B cell (primary cell): ENCODE results near the gene IFI30. TPM values are rescaled to one million over a fixed set of nuclear protein-coding genes. Genes with fewer than 3 reads are reported as not detected.
A peak's percentile ranks its signal among the peaks of the same experiment; 100 is the strongest.

Source experiments
- ATAC-seq: fragments of 200-7000 bp; cut with Tn5 transposase; one replicate; pipeline ENCODE4 v1.10.0; 2021; ENCODE audit warnings: low read depth, mild to moderate bottlenecking, moderate number of reproducible peaks, moderate library complexity
- CTCF ChIA-PET: fragments of 350-600 bp; sonication (Branson Sonifier 250); formaldehyde crosslinking; loops from one replicate; lab custom pipeline; 2021; ENCODE audit warnings: antibody characterized with exemption, inconsistent platforms; lab: Charles Lee
- POLR2A ChIA-PET: fragments of 350-600 bp; sonication (Branson Sonifier 250); formaldehyde crosslinking; loops from one replicate; lab custom pipeline; 2021; ENCODE audit warnings: antibody characterized with exemption; lab: Charles Lee
- DNase-seq: peaks from one replicate; pipeline ENCODE4 v3.0.0; 2013
- H2AFZ ChIP-seq: 2 replicates; pipeline ENCODE4 v1.6.1; 2012; ENCODE audit warnings: mild to moderate bottlenecking, low read depth, low read length; ENCODE audit not compliant: insufficient read depth, poor library complexity, severe bottlenecking
- H3K27ac ChIP-seq, 2 donors: 1 replicate in 1 of 2; 2 replicates in 1 of 2; pipeline ENCODE4 v1.5.1; 2012 to 2013; ENCODE audit warnings: low read length in 2 of 2, mild to moderate bottlenecking in 2 of 2, moderate library complexity in 1 of 2
- H3K27me3 ChIP-seq, 4 experiments: fragments of 200-600 bp in 1 of 4; sonication (generic) in 1 of 4; replicated peaks in 1 of 4; 1 replicate in 2 of 4; 2 replicates in 2 of 4; pipeline versions ENCODE4 v1.6.1 to v1.7.0; 2013 to 2016; ENCODE audit warnings: low read length in 3 of 4, mild to moderate bottlenecking in 2 of 4, mixed read lengths in 1 of 4, moderate library complexity in 1 of 4; ENCODE audit not compliant: insufficient read depth in 4 of 4, control insufficient read depth in 3 of 4; ENCODE audit errors: control extremely low read depth in 1 of 4
- H3K36me3 ChIP-seq, 2 experiments: replicated peaks in 1 of 2; 1 replicate in 1 of 2; 2 replicates in 1 of 2; pipeline versions ENCODE4 v1.6.1 to v1.7.1; 2013; ENCODE audit warnings: low read length in 1 of 2; ENCODE audit not compliant: insufficient read depth in 2 of 2, control insufficient read depth in 1 of 2; ENCODE audit errors: control extremely low read depth in 1 of 2, extremely low read depth in 1 of 2
- H3K4me1 ChIP-seq, 2 donors: fragments of 200-600 bp in 1 of 2; sonication (generic) in 1 of 2; 1 replicate in 1 of 2; 2 replicates in 1 of 2; pipeline versions ENCODE4 v1.5.1 to v1.6.1; 2013 to 2017; ENCODE audit warnings: low read length in 2 of 2; ENCODE audit not compliant: control insufficient read depth in 2 of 2, insufficient read depth in 2 of 2
- H3K4me2 ChIP-seq: replicated peaks from 2 replicates; pipeline ENCODE3; 2012; ENCODE audit warnings: mild to moderate bottlenecking, low read depth, low read length; ENCODE audit not compliant: poor library complexity, severe bottlenecking
- H3K4me3 ChIP-seq, 5 experiments: fragments of 200-600 bp in 1 of 5; sonication (generic) in 1 of 5; 1 replicate in 3 of 5; 2 replicates in 2 of 5; pipeline versions ENCODE4 v1.5.1 to v1.7.0; 2011 to 2016; ENCODE audit warnings: low read length in 4 of 5, mild to moderate bottlenecking in 4 of 5, low read depth in 2 of 5, control low read depth in 1 of 5, moderate library complexity in 1 of 5; ENCODE audit not compliant: insufficient read depth in 1 of 5; ENCODE audit errors: control extremely low read depth in 1 of 5, extremely low read depth in 1 of 5
- H3K79me2 ChIP-seq: fragments of 200-600 bp; sonication (generic); one replicate; pipeline ENCODE4 v1.6.0; 2016; ENCODE audit warnings: low read length; ENCODE audit not compliant: control insufficient read depth, insufficient read depth
- H3K9ac ChIP-seq: fragments of 200-600 bp; sonication (generic); 2 replicates; pipeline ENCODE4 v1.6.1; 2017; ENCODE audit warnings: mild to moderate bottlenecking, low read length, moderate library complexity
- H3K9me3 ChIP-seq, 3 donors: one replicate each; pipeline versions ENCODE4 v1.6.1 to v1.7.1; 2013; ENCODE audit warnings: low read length in 2 of 3; ENCODE audit not compliant: control insufficient read depth in 2 of 3, insufficient read depth in 1 of 3; ENCODE audit errors: control extremely low read depth in 1 of 3
- H4K20me1 ChIP-seq: 2 replicates; pipeline ENCODE4 v1.6.0; 2012; ENCODE audit warnings: mild to moderate bottlenecking, low read length; ENCODE audit not compliant: insufficient read depth, control insufficient read depth, poor library complexity, severe bottlenecking
- H3K27ac Mint-ChIP-seq: one replicate; pipeline ENCODE4 v1.8.0; 2021; ENCODE audit warnings: mixed read lengths
- H3K27me3 Mint-ChIP-seq: one replicate; pipeline ENCODE4 v1.8.0; 2021; ENCODE audit warnings: mixed read lengths
- H3K4me1 Mint-ChIP-seq: one replicate; pipeline ENCODE4 v1.8.0; 2021; ENCODE audit warnings: mixed read lengths
- H3K4me3 Mint-ChIP-seq: one replicate; pipeline ENCODE4 v1.8.0; 2021; ENCODE audit warnings: mixed read lengths
- H3K9me3 Mint-ChIP-seq: one replicate; pipeline ENCODE4 v1.8.0; 2022; ENCODE audit warnings: mixed read lengths; ENCODE audit not compliant: insufficient read depth
- CTCF ChIP-seq: fragments of 200-600 bp; IDR thresholded peaks from one replicate; pipeline ENCODE4 v1.8.0; 2022; ENCODE audit warnings: antibody characterized with exemption, mild to moderate bottlenecking
- EZH2 ChIP-seq: IDR thresholded peaks from 2 replicates; pipeline ENCODE4 v1.6.1; 2012; ENCODE audit warnings: borderline replicate concordance, low read depth, mild to moderate bottlenecking, moderate library complexity, low read length; ENCODE audit not compliant: insufficient read depth, poor library complexity, severe bottlenecking
- WGBS: methylation state at CpG from one replicate; pipeline ENCODE4 v1.1.5; 2013; ENCODE audit warnings: missing lambda C conversion rate; ENCODE audit not compliant: insufficient coverage; 5-methylcytosine and 5-hydroxymethylcytosine counted together
- intact Hi-C: fragments of 100-400 bp; cut with micrococcal nuclease; formaldehyde crosslinking; loops from one replicate; pipeline ENCODE4 v1.10.0; 2022
- polyA plus RNA-seq: library from polyadenylated mRNA; depleted of rRNA; stranded (reverse); fragments of >200 nt; gene quantifications from 2 replicates; pipeline ENCODE4 v1.2.3, GENCODE V29; 2012
- total RNA-seq, 2 donors: library from RNA; stranded (reverse); fragments of 120-200 nt in 1 of 2; gene quantifications; 1 replicate in 1 of 2; 2 replicates in 1 of 2; pipeline versions ENCODE4 v1.2.3 to v1.2.4, GENCODE V29; 2013 to 2022

The IFI30 gene
- total and polyA plus RNA-seq, 2 donors (not counting 1 experiment from before 2014, with no cell fraction given): 171 to 222 TPM

GRCh38 chr19:18204394-18205199, 31.0 kb downstream of the IFI30 start:
- H3K4me1 Mint-ChIP-seq: peaks cover 28% of the 10 kb centered on the region
- peak overlapping the region; percentile 73 for H2AFZ ChIP-seq
- H3K36me3 ChIP-seq: peaks cover 0 to 5% of the 10 kb centered on the region in 2 experiments
- ChIA-PET CTCF (interaction anchor here (0.7 to 11.5 kb wide), 14 partner anchors 12 to 266 kb away, joined by 3 to 152 read pairs (median 5); partner anchors contain the start of genes IFI30, LSM4, MPV17L2 and SSBP4), POLR2A (interaction anchor here (0.5 to 3.9 kb wide), 20 partner anchors 7 to 259 kb away, joined by 3 to 27 read pairs (median 4); partner anchors contain the start of genes LSM4 and MPV17L2)
- peak overlapping the region; percentile 96 for H3K27ac Mint-ChIP-seq
- peaks cover 26% of the 10 kb centered on the region for H3K79me2 ChIP-seq
- H3K9ac ChIP-seq: peak overlapping the region; percentile 82
- peaks cover 0 to 5% (median 1%) of the 10 kb centered on the region in 4 experiments for H3K27me3 ChIP-seq
- ATAC-seq: peak; percentile 29
- H3K4me3 Mint-ChIP-seq: peak overlapping the region; percentile 95
- peaks cover 6% of the 10 kb centered on the region for H3K27me3 Mint-ChIP-seq
- H3K9me3 ChIP-seq: no peaks in the 10 kb centered on the region
- DNase-seq: peak; percentile 80
- intact Hi-C loops: loop anchor here (1.0 to 5.0 kb wide), 11 partner anchors 12 to 628 kb away; partner anchors contain the start of genes IFI30, JUND and UPF1
- H3K4me1 ChIP-seq: peaks cover 15 to 29% of the 10 kb centered on the region in 2 donors
- no peaks in the 10 kb centered on the region for H3K9me3 Mint-ChIP-seq
- no peaks in the 10 kb centered on the region for H4K20me1 ChIP-seq
- peak overlapping the region; percentile 86 to 98 for H3K27ac ChIP-seq
- peak overlapping the region; percentile 74 to 94 (median 91) for H3K4me3 ChIP-seq
- peak overlapping the region; percentile 95 for H3K4me2 ChIP-seq
- TF ChIP-seq CTCF (no peak), EZH2 (no peak)
- under 1% methylated on average over 16 of the region's 22 CpGs for WGBS
